ENCODE measurements around the gene C9orf85.

- TF ChIP-seq, protein P1, sequence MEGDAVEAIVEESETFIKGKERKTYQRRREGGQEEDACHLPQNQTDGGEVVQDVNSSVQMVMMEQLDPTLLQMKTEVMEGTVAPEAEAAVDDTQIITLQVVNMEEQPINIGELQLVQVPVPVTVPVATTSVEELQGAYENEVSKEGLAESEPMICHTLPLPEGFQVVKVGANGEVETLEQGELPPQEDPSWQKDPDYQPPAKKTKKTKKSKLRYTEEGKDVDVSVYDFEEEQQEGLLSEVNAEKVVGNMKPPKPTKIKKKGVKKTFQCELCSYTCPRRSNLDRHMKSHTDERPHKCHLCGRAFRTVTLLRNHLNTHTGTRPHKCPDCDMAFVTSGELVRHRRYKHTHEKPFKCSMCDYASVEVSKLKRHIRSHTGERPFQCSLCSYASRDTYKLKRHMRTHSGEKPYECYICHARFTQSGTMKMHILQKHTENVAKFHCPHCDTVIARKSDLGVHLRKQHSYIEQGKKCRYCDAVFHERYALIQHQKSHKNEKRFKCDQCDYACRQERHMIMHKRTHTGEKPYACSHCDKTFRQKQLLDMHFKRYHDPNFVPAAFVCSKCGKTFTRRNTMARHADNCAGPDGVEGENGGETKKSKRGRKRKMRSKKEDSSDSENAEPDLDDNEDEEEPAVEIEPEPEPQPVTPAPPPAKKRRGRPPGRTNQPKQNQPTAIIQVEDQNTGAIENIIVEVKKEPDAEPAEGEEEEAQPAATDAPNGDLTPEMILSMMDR (IDR thresholded peaks at IDR 0.05), result no peak
- TF ChIP-seq POLR2A (IDR thresholded peaks at IDR 0.05) (no peak), POLR2AphosphoS5 (IDR thresholded peaks at IDR 0.05) (no peak)
These were observed 2.6 kb upstream of the C9orf85 start for GRCh38 chr9:71908825-71909224.
